Panc1 (cell line): ENCODE measurements around the gene PCNT. TPM values are rescaled to one million over a fixed set of nuclear protein-coding genes. Genes with fewer than 3 reads are reported as not detected.

Experiments used
- ATAC-seq: fragments of 200-7000 bp; cut with Tn5 transposase; 2 replicates; pipeline ENCODE4 v1.9.1; 2020; ENCODE audit warnings: mild to moderate bottlenecking, moderate library complexity
- BruUV-seq: library from RNA; stranded (reverse); fragments of 400-500 nt; replicated peaks from 2 replicates; lab custom pipeline; 2021; lab: Mats Ljungman, UMichigan
- CTCF ChIA-PET: fragments of 300-600 bp; sonication (Branson Sonifier 250); formaldehyde crosslinking; loops from one replicate; lab custom pipeline; 2022; ENCODE audit warnings: antibody characterized with exemption; lab: Charles Lee
- POLR2A ChIA-PET: fragments of 300-600 bp; sonication (Branson Sonifier 250); formaldehyde crosslinking; loops from one replicate; lab custom pipeline; 2022; ENCODE audit warnings: antibody characterized with exemption; lab: Charles Lee
- DNase-seq: peaks from one replicate; pipeline ENCODE4 v3.0.0-alpha.2; 2010; ENCODE audit warnings: low read depth, low spot score
- H3K27ac ChIP-seq: 2 replicates; pipeline ENCODE4 v1.5.1; 2011; ENCODE audit warnings: mild to moderate bottlenecking, low read length, inconsistent platforms
- H3K27me3 ChIP-seq: fragments of 200-500 bp; sonication (Bioruptor generic); 2 replicates; pipeline ENCODE4 v1.6.0; 2014; ENCODE audit warnings: low read length, inconsistent platforms; ENCODE audit not compliant: control insufficient read depth, insufficient read depth
- H3K36me3 ChIP-seq: fragments of 200-500 bp; sonication (Bioruptor generic); 2 replicates; pipeline ENCODE4 v1.5.1; 2014; ENCODE audit warnings: inconsistent platforms, mild to moderate bottlenecking, low read length, moderate library complexity; ENCODE audit not compliant: control insufficient read depth, insufficient read depth
- H3K4me1 ChIP-seq: 2 replicates; pipeline ENCODE4 v1.5.1; 2011; ENCODE audit warnings: inconsistent platforms, mild to moderate bottlenecking, low read length, moderate library complexity; ENCODE audit not compliant: control insufficient read depth, insufficient read depth
- H3K4me3 ChIP-seq, 2 experiments: 2 replicates each; pipeline ENCODE4 v1.5.1; 2011 to 2012; ENCODE audit warnings: low read depth in 2 of 2, low read length in 2 of 2, mild to moderate bottlenecking in 2 of 2, inconsistent platforms in 1 of 2, moderate library complexity in 1 of 2
- H3K9me3 ChIP-seq: fragments of 200-500 bp; sonication (Bioruptor generic); 2 replicates; pipeline ENCODE4 v1.5.1; 2014; ENCODE audit warnings: low read depth, mild to moderate bottlenecking, inconsistent platforms, low read length, moderate library complexity; ENCODE audit not compliant: control insufficient read depth, insufficient read depth
- POLR2AphosphoS5 ChIP-seq: IDR thresholded peaks from 2 replicates; pipeline ENCODE4 v1.6.1; 2012; ENCODE audit warnings: mild to moderate bottlenecking, low read depth, low read length, moderate library complexity
- SIN3A ChIP-seq: IDR thresholded peaks from 2 replicates; pipeline ENCODE4 v1.6.1; 2012; ENCODE audit warnings: low read depth, mild to moderate bottlenecking, low read length, moderate library complexity, borderline replicate concordance; ENCODE audit not compliant: insufficient read depth
- TCF7L2 ChIP-seq: IDR thresholded peaks from 2 replicates; pipeline ENCODE4 v1.6.1; 2011; ENCODE audit warnings: mild to moderate bottlenecking, low read depth, low read length, inconsistent platforms
- in situ Hi-C: cut with HindIII; loops from 2 replicates; pipeline ENCODE4 v1.10.0; 2016; ENCODE audit warnings: low sequenced_read_pairs, low pct_unique_long_range_greater_than_20kb
- intact Hi-C: fragments of 100-400 bp; cut with micrococcal nuclease; formaldehyde crosslinking; loops from one replicate; pipeline ENCODE4 v1.10.0; 2022; ENCODE audit not compliant: unreplicated experiment
- total RNA-seq: library from RNA; stranded (reverse); gene quantifications from one replicate; pipeline ENCODE4 v1.2.1, GENCODE V29; 2021; ENCODE audit not compliant: unreplicated experiment
- TF ChIP-seq, protein P1 (sequence below): fragments of 450-650 bp; IDR thresholded peaks from 2 replicates; pipeline ENCODE4 v1.5.1; 2017; ENCODE audit warnings: mild to moderate bottlenecking
- TF ChIP-seq, protein P2 (sequence below), 2 experiments: IDR thresholded peaks; 2 replicates each; pipeline ENCODE4 v1.6.1; 2011 to 2012; ENCODE audit warnings: low read depth in 2 of 2, control low read depth in 1 of 2, low read length in 1 of 2, mild to moderate bottlenecking in 1 of 2, moderate library complexity in 1 of 2; ENCODE audit not compliant: insufficient read depth in 1 of 2

The PCNT gene
- total RNA-seq, 1 experiment from 2014 or later = 44.3 TPM

GRCh38 chr21:46274797-46275390 lies 49.1 kb upstream of the PCNT start:
- in situ Hi-C loops = no loop called here
- ChIA-PET CTCF (no interaction called here), POLR2A (interaction anchor here (0.8 kb wide), 1 partner anchor 34 kb away, joined by 14 read pairs; no protein-coding TSS in a partner anchor)
- TF ChIP-seq POLR2AphosphoS5 = no peak
- no peak for TF ChIP-seq TCF7L2
- no peak for TF ChIP-seq SIN3A
- TF ChIP-seq, protein P1, sequence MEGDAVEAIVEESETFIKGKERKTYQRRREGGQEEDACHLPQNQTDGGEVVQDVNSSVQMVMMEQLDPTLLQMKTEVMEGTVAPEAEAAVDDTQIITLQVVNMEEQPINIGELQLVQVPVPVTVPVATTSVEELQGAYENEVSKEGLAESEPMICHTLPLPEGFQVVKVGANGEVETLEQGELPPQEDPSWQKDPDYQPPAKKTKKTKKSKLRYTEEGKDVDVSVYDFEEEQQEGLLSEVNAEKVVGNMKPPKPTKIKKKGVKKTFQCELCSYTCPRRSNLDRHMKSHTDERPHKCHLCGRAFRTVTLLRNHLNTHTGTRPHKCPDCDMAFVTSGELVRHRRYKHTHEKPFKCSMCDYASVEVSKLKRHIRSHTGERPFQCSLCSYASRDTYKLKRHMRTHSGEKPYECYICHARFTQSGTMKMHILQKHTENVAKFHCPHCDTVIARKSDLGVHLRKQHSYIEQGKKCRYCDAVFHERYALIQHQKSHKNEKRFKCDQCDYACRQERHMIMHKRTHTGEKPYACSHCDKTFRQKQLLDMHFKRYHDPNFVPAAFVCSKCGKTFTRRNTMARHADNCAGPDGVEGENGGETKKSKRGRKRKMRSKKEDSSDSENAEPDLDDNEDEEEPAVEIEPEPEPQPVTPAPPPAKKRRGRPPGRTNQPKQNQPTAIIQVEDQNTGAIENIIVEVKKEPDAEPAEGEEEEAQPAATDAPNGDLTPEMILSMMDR = no peak
- TF ChIP-seq, protein P2, sequence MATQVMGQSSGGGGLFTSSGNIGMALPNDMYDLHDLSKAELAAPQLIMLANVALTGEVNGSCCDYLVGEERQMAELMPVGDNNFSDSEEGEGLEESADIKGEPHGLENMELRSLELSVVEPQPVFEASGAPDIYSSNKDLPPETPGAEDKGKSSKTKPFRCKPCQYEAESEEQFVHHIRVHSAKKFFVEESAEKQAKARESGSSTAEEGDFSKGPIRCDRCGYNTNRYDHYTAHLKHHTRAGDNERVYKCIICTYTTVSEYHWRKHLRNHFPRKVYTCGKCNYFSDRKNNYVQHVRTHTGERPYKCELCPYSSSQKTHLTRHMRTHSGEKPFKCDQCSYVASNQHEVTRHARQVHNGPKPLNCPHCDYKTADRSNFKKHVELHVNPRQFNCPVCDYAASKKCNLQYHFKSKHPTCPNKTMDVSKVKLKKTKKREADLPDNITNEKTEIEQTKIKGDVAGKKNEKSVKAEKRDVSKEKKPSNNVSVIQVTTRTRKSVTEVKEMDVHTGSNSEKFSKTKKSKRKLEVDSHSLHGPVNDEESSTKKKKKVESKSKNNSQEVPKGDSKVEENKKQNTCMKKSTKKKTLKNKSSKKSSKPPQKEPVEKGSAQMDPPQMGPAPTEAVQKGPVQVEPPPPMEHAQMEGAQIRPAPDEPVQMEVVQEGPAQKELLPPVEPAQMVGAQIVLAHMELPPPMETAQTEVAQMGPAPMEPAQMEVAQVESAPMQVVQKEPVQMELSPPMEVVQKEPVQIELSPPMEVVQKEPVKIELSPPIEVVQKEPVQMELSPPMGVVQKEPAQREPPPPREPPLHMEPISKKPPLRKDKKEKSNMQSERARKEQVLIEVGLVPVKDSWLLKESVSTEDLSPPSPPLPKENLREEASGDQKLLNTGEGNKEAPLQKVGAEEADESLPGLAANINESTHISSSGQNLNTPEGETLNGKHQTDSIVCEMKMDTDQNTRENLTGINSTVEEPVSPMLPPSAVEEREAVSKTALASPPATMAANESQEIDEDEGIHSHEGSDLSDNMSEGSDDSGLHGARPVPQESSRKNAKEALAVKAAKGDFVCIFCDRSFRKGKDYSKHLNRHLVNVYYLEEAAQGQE (IDR thresholded peaks at IDR 0.05; ENCODE audit: insufficient read depth in 1 of 2, low read depth in 2 of 2, low read length in 1 of 2) = no peak
- intact Hi-C loops = no loop called here
- Histone ChIP-seq H3K9me3 (no peaks in the 10 kb centered on the region), H3K4me3 (no peak overlapping the region), H3K27me3 (no peaks in the 10 kb centered on the region), H3K27ac (no peak overlapping the region), H3K4me1 (peaks cover 7% of the 10 kb centered on the region), H3K36me3 (peaks cover 12% of the 10 kb centered on the region)
- ATAC-seq (no peak), DNase-seq (no peak)
- no TSS peak for BruUV-seq

DNA sequence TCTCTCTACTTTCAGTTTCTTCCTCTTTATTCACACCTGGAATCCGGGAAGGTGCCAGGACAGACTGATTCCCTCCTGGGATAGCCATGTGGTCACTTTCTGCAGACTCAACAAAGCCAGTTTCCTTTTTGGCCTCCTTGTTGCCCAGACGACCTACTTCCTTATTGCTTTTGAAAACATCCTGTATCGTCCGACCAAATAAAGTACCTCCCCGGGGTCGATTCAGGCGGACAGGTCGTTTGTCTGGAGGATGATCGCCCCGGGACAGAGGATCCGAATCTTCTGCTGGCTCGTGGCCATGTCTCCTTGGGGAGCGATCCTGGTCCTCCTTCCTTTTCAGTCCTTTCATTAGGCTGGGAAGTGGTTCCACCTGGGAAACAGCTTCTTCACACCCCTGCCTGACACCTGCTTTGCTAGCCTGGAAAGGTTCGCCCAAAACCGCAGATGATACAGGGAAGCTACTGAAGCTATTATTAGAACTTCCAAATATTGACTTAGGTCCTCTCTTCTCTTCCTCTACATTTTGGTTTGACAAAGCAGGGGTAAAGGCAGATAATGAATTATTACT lies 39.8 kb upstream of the PCNT start:
- in situ Hi-C loops = no loop called here
- intact Hi-C loops = no loop called here
- ATAC-seq = no peak
- TF ChIP-seq SIN3A (no peak), TCF7L2 (no peak), POLR2AphosphoS5 (no peak)
- TF ChIP-seq, protein P1 = no peak
- TF ChIP-seq, protein P2 (IDR thresholded peaks at IDR 0.05; ENCODE audit: insufficient read depth in 1 of 2, low read depth in 2 of 2, low read length in 1 of 2) = no peak
- Histone ChIP-seq H3K9me3 (no peaks in the 10 kb centered on the region), H3K4me1 (peaks cover 22% of the 10 kb centered on the region; the same call in 1 of the 2 replicates), H3K4me3 (peak overlapping the region; percentile 75 to 87), H3K36me3 (peaks cover 4% of the 10 kb centered on the region; the same call in 1 of the 2 replicates), H3K27ac (peak overlapping the region; percentile 92), H3K27me3 (no peaks in the 10 kb centered on the region)
- BruUV-seq = no TSS peak
- POLR2A ChIA-PET = no interaction called here
- DNase-seq = no peak
- CTCF ChIA-PET = no interaction called here
